GM10248 (cell line): Measurements from ENCODE around the gene RIMBP2.

Experiments used
- CTCF ChIA-PET: fragments of 300-600 bp; sonication (Branson Sonifier 250); formaldehyde crosslinking; extraction: SDS; loops from one replicate; lab custom pipeline; 2021; ENCODE audit warnings: antibody characterized with exemption; lab: Yijun Ruan, JAX
- POLR2A ChIA-PET: fragments of 350-650 bp; sonication (Branson Sonifier 250); formaldehyde crosslinking; extraction: SDS; loops from one replicate; lab custom pipeline; 2020; ENCODE audit warnings: antibody characterized with exemption; lab: Yijun Ruan, JAX
- DNase-seq: peaks from one replicate; pipeline ENCODE4 v3.0.0; 2012; ENCODE audit errors: extremely low spot score
- TF ChIP-seq, protein P1 (sequence below): IDR thresholded peaks from 2 replicates; pipeline ENCODE4 v1.5.1; 2012; ENCODE audit warnings: mild to moderate bottlenecking, low read depth; ENCODE audit errors: extremely low read depth, missing control alignments, control extremely low read depth

RIMBP2 gene

DNA sequence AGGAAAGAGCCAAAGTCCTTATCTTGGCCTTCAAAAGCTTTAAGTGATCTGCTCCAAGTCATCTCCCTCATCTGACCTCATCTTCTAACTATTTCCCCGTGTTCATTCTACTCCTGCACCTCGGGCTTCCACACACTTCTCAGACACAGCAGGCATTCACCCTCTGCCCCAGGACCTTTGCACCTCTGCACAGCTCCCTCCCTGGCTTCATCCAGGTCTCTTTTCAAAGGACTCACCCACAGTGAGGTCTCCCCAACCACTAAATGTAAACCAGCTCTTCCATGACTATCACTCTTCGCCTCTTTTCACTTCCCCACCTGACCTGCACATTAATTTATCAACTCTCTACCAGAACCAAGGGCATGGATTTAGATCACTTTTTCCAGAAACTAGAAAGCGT lies 216.6 kb downstream of the RIMBP2 start:
- ChIA-PET CTCF (interaction anchor here (0.8 kb wide), 1 partner anchor 248 kb away, joined by 3 read pairs; no protein-coding TSS in a partner anchor), POLR2A (no interaction called here)
- TF ChIP-seq, protein P1, sequence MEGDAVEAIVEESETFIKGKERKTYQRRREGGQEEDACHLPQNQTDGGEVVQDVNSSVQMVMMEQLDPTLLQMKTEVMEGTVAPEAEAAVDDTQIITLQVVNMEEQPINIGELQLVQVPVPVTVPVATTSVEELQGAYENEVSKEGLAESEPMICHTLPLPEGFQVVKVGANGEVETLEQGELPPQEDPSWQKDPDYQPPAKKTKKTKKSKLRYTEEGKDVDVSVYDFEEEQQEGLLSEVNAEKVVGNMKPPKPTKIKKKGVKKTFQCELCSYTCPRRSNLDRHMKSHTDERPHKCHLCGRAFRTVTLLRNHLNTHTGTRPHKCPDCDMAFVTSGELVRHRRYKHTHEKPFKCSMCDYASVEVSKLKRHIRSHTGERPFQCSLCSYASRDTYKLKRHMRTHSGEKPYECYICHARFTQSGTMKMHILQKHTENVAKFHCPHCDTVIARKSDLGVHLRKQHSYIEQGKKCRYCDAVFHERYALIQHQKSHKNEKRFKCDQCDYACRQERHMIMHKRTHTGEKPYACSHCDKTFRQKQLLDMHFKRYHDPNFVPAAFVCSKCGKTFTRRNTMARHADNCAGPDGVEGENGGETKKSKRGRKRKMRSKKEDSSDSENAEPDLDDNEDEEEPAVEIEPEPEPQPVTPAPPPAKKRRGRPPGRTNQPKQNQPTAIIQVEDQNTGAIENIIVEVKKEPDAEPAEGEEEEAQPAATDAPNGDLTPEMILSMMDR = no peak
- DNase-seq = no peak

DNA sequence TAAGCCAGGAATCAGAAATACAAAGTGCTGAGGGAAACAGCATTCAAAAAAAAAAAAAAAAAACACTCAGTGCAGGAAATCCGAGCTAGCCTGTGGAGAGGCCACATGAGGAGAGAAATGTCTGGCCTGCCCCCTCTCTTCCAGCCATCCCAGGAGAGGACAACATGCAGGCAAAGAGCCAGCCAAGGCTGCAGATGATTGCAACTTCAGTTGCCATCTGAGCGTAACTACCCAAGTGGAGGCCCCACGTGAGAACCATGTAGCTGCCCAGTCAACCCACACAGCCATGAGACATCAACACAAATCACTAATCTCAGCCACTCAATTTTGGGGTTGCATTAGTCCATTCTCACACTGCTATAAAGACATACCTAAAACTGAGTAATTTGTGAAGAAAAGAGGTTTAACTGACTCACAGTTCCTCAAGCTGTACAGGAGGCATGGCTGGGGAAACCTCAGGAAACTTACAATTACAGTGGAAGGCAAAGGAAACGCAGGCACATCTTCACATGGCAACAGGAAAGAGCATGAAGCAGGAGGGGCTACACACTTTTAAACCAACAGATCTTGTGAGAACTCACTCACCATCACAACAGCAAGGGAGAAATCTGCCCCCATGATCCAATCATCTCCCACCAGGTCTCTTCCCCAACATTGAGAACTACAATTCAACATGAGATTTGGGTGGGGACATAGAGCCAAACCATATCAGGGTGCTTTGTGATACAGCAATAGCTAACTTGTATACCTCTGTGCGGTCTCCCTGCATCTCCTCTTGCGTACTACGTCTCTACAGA lies 217.3 kb downstream of the RIMBP2 start:
- TF ChIP-seq, protein P1 = no peak
- ChIA-PET POLR2A (no interaction called here), CTCF (interaction anchor here (0.8 kb wide), 1 partner anchor 249 kb away, joined by 3 read pairs; no protein-coding TSS in a partner anchor)
- no peak for DNase-seq

DNA sequence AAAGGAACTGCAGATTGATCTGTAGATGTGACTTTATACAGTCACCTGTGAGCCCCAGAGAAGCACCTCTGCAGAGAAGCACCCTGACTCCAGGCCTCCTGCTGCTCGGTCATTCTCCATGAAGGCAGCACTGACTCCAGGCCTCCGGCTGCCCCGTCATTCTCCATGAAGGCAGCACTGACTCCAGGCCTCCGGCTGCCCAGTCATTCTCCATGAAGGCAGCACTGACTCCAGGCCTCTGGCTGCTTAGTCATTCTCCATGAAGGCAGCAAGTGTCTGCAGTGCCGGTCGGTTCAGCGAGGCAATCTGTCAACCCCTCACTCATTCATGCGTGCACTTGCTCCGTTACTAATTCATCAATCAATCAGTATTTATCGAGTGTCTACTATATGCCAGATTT lies 218.1 kb downstream of the RIMBP2 start:
- TF ChIP-seq, protein P1 = no peak
- ChIA-PET POLR2A (no interaction called here), CTCF (no interaction called here)
- DNase-seq = no peak

DNA sequence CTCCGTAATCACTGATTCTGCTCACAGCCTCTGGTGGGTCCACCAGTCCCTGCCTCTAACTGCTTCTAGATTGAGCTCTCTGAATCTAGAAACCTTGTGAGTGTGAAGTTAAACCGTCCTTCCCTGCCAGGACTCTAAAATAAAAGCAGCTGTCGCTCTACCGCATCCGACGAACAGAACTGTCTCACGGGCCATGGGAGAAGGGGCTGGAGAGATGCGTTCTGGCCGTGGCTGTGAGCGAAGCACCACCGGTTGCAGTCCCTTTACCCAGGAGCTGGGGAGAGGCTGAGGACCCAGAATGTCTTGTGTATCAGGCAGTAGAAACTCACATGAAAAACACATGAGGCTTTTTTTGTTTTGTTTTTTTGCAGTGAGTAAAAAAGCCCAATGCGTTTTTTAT lies 218.8 kb downstream of the RIMBP2 start:
- ChIA-PET POLR2A (no interaction called here), CTCF (no interaction called here)
- no peak for DNase-seq
- TF ChIP-seq, protein P1 = no peak

DNA sequence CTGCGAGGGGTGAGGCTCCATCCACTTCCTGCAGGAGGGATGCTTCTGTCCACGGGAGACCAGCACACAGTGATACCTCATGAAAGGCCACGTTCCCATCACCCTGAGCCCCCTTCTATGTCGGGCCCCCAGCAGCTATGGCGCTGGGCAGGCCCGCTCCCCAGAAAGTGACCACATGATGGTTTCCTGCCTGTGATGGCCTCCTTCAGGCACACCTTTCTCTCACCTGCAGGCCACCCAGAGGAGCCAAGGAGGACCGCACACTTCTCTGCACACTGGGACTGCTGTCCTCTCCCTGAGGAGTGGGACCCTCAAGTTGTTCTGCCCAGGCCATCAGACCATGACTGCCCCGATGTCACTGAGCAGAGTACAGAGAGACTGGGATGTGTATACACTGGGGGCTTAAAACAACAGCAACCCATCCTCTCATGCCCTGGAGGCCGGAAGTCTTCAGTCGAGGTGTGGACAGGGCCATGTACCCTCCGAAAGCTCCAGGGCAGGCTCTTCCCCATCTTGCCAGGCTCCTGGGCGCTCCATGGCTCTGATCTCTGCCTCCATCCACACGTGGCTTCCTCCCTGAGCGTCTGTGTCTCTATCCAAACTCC lies 219.5 kb downstream of the RIMBP2 start:
- ChIA-PET POLR2A (no interaction called here), CTCF (no interaction called here)
- TF ChIP-seq, protein P1 = no peak
- DNase-seq = no peak

DNA sequence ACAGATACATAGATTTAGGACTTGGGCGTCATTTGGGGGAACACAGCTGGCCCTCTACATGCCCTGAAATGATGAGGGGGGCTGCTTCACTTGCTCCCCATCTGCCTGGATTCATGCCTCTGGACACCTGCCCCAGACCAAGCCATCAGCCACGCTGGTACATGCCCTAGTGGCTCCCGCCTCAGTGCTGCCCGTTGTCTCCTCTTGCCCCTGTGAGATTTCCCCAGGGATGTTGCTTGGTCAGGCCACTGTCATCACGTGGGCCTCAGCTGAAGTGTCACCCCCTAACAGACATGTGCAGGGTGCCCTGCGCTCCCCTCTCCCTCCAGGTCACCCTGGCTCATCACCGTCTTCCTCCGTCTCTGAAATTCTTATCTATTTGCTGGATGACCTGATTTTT lies 220.9 kb downstream of the RIMBP2 start:
- DNase-seq = no peak
- CTCF ChIA-PET = no interaction called here
- TF ChIP-seq, protein P1 = no peak
- POLR2A ChIA-PET = no interaction called here
